AG10803 (cell line): ENCODE results near the gene ZSWIM6.

Experiments used
- DNase-seq: peaks from one replicate; pipeline ENCODE4 v3.0.0; 2010; ENCODE audit warnings: low read depth
- H3K4me3 ChIP-seq: 2 replicates; pipeline ENCODE4 v1.5.1; 2011; ENCODE audit warnings: mild to moderate bottlenecking, low read length, control low read depth
- CTCF ChIP-seq: conservative IDR thresholded peaks from 2 replicates; pipeline ENCODE4 v1.5.1; 2011; ENCODE audit warnings: mild to moderate bottlenecking, low read length, control low read depth, inconsistent platforms

The ZSWIM6 gene

DNA sequence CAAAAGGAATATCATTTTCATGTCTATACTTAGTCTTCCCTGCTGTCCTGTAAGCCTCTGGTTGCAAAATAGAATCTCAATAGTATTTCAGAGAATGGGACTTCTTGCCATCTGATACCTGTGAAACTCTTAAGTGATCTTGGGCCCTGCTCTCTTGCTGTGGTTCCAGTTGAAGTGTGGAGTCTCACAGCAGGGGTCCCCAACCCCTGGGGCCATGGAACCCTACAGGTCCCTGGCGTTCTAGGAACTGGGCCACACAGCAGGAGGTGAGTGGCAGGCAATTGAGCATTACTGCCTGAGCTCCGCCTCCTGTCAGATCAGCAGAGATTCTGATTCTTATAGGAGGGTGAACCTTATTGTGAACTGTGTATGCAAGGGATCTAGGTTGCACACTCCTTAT, 65.9 kb downstream of the ZSWIM6 start:
- no peak for DNase-seq
- TF ChIP-seq CTCF: no peak
- H3K4me3 ChIP-seq: no peak overlapping the region

- TF ChIP-seq CTCF: no peak
- H3K4me3 ChIP-seq: no peak overlapping the region
- DNase-seq: no peak
These were observed 66.4 kb downstream of the ZSWIM6 start for GRCh38 chr5:61398440-61398839.

- TF ChIP-seq CTCF: no peak
- no peak for DNase-seq
- H3K4me3 ChIP-seq: no peak overlapping the region
These were observed 67.6 kb downstream of the ZSWIM6 start for GRCh38 chr5:61399679-61400078.

DNA sequence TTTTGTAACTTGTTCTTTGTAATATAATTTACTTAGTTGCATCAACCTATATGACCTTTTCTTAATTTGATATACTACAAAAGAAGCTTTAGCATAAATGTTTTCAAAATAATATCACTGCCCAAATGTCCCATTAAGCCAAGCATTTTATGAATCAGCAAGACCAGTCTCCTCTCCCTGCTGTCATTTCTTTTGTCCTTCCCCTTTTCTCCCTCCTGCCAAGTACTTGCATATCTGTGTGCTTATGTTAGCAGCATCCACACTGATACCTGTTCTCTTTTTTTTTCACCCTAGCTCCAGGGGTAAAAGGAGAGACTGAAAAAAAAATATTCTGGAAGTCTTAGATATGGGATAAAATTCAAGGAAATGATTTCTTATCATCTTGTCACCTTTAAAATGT, 69.7 kb downstream of the ZSWIM6 start:
- no peak overlapping the region for H3K4me3 ChIP-seq
- DNase-seq: peak; percentile 62
- TF ChIP-seq CTCF: no peak

GRCh38 chr5:61402244-61402823, 70.3 kb downstream of the ZSWIM6 start:
- TF ChIP-seq CTCF: no peak
- H3K4me3 ChIP-seq: no peak overlapping the region
- no peak for DNase-seq

DNA sequence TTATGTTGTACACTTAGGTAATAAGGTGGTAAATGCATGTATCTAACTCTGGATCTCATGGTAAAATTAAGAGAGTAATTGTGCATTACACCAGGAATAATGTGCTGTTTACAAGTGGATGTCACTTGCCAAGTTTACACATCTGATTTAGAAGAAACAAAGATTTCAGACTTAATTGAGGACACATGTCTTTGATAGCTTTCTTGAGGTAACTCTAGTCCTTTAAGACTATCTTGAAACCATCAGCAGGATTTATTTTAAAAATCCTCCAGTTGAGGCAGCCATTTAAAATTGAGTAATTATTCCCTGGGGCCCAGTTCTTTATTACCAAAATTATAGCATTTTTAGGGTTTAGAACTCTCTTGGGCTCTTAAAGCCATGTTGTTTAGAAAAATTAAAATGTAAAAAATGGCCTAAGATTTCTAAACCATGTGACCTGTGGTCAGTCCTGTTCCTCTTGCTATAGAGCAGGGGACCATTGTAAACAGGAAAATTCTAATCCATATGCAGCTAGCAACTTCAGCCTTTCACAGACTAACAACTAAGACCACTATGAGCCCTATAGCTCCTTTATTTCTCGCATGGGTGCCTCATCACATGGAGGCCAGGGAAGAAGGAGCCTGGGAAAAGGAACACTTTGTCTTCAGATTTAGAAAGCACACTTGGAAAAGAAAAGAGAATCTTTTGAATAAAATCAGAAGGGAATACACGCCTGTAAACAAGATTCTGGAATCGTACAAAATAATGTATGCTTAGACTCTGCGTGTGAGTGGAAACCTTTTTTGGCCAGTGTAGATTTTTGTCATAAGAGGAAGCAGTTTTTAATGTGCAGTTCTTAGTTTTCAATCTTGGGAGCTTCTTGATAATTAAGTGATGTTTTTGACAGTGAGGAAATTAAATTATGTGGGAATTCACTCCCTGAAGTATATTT, 71.2 kb downstream of the ZSWIM6 start:
- H3K4me3 ChIP-seq: no peak overlapping the region
- DNase-seq: peak; percentile 49
- no peak for TF ChIP-seq CTCF
